ENCODE results near the gene GCSAM.

GCSAM gene

DNA sequence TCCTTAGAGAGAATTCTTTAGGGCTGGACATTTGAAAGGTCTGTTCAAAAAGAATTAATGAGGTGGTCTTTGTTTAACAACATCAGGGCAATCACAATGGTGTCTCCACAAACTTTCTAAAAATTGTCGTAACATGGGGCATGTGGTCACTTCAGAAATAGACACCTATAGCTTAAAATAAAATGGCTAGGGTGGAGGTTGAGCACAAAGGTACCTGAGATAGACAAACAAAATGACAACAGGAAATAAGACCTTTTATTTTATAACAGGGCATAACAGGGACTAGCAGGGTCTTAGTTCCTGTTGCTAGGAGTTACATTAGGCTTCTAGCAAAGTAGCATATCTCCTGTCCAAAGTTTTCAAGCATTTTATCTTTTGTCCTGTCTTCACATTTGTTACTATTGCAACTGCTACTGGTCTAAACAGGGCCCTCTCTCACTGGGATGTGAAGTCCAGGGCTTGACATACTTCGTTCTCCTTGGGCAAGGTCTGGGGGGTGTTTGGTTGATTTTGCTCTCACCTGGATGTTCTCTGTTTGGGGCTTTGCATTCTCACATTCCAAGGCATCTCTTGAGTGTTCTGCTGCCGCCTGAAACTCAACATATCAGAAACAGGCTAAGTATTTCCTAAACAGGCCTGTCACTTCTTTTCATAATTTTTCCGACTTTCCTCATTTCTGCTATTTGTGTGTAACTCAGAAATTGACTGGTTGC, 3.0 kb downstream of the GCSAM start:
- no peak for DNase-seq (ENCODE audit: low spot score)

DNA sequence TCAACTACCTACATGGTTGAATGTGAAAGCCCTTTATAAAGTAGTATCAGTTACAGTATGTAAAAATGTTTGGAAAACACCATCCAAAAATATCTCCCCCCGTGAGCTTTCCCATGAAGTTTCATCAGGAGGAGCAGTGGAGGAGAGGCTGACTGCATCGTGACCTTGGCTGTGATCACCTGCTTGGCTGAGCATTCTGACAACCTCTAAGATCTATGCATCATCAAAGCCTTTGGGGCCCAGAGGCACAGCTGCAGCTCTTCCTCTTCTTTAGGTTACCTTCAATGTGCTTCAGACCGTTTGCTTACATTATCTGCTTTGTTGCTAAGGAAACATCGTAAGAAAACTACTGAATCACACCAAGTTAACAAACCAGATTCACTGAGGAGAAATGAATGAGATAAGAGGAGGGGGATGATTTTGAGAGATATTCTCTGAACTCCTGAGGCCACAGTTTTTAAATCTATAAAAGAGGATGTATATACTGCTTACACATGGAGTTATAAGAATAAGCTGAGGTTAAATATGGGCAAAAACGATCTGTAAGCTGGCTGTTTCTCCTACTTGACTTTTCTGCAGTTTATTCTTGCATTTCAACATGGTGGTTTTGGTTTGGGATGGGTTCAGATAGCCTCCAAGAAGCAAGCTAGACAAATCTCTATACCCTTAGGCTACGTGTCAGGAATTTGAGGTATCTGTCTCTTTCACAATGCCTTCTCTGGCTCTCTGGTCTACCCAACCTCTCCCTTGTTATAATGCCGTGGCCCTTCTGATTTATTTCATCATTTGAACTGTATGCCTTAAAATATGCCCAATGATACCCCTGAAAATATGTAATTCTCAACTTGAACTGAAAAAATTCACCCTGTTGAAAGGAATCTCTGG, 4.0 kb downstream of the GCSAM start:
- peak; percentile 77 for DNase-seq (ENCODE audit: low spot score)

DNA sequence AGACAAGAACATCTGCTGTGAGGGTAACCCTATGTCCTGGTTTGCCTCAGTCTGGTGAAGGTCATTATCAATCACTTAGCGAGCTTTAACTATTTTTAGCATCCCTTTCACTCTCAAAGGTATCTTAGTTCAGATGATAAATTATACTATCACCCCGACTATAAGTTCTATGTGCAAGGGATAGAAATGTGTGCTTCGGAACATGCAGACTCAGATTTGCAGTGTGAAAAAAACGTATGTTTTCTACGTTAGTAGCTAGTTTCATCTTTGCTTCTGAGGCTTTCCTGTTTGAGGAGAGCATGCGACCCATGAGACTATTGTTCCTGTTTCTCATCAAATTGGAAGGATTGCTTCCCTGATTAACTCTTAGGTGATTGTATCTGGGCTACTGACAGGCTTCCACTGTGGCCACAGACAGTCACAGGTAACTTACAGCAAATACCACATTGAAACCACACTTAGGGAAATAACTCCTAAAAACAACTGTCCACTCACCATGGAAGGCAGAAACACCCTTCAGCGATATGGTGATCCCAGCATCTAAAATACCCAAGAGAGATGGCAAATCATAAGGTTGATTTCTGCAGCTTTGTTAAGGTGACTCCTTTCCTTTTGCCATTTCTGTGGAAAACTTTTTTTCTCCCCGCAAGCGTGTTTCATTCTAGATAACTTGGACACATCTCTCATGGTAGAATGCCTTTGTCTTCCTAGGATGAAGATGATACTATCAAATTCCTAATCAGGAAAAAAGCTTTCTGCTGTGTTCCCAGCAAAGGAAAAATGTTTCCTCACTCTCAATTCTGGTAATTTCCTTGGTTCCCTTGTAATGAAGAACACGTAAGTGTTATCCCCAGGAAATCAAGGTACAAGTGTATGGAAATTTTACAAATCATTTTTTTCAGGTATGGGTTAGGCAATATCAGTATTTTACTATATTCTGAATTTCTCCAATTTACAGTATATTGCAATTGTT, 5.2 kb downstream of the GCSAM start:
- no peak for DNase-seq (ENCODE audit: low spot score)

DNA sequence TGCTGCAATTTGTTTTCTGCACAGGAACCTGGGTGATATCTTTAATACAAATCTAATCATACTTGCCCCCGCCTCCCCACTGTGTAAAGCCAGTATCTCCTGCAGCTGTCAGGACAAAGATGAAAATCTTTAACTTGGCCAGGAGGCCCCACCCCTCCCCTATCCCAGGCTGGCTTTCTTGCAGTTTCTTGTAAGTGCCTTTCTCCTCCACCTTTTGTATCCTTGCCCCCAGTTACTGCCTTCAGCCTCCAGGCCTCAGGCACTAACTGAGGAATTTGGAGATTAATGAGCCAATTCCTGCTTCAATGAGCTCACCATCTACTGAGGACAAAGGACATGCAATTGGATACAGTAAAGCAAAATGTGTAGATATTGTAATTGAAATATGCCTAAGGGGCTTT, 6.5 kb downstream of the GCSAM start:
- DNase-seq (ENCODE audit: low spot score), result no peak

DNA sequence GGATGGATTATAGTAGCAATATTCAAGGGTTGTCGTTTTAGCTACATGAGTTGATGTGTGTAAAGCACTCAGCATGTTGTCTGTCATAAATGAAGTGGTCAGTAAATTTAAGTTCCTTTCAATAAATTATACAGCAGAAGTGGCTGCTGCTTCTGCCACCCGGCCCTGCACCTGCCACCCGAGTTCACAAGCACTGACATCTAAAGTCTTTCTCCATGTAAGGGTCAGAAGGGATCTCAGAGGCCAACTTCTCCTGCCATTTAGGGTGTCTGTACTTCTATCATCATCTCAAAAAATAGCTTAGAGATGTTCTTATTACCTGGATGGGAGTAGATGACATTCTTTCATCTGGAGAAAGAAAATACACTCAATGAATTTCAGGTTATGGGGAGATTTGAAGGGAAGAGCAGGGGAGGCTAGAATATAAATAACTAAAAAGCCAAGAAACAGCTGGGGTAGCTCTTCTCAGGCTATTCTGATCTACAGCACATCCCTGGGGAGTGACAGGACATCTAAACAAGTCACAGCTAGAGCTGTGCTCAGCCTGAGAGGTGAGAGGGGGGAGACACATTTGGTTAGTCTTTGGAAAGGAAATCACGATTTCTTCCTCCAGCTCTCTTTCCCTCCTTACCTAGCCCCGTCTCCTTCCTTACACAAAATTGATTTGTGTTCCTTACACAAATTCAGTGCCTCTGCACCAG, 8.0 kb downstream of the GCSAM start:
- DNase-seq (ENCODE audit: low spot score), result no peak

DNA sequence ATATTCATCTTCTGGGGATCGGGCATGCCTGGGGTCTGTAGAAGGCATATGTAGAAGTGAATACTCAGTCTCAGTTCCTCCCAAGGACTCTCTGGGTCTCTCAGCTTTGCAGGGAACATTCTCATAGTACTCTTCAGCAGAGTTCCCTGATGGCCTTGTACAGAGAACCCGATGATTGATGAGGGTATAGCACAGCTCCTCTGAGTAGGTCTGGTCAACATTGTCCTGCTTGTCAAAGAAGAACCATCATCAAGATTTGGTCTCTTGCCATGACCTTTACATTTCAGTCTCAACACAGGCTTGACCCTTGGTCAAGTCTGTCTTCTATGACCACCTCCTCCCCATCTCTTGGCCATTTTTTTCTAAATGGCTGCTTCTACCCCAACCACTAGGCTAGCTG, 9.5 kb downstream of the GCSAM start:
- no peak for DNase-seq (ENCODE audit: low spot score)

DNA sequence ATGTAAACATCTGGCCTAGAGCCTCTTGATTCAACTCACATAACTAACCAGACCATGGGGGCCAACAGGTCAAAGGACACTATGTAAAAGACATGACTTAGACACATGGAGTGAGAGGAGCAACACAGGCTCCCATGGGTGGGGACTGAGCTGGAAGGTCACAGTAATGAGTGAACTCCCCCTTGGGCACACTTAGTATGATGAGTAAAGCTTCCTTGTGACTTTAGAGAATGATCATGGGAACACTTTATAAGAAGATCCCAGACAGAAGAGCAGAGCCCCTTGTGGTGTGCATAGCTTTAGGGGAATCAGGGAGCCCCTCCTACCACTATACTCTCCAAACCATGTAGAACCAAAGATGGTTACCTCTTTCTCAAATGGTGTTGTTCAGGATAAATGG, 10.2 kb downstream of the GCSAM start:
- no peak for DNase-seq (ENCODE audit: low spot score)

DNA sequence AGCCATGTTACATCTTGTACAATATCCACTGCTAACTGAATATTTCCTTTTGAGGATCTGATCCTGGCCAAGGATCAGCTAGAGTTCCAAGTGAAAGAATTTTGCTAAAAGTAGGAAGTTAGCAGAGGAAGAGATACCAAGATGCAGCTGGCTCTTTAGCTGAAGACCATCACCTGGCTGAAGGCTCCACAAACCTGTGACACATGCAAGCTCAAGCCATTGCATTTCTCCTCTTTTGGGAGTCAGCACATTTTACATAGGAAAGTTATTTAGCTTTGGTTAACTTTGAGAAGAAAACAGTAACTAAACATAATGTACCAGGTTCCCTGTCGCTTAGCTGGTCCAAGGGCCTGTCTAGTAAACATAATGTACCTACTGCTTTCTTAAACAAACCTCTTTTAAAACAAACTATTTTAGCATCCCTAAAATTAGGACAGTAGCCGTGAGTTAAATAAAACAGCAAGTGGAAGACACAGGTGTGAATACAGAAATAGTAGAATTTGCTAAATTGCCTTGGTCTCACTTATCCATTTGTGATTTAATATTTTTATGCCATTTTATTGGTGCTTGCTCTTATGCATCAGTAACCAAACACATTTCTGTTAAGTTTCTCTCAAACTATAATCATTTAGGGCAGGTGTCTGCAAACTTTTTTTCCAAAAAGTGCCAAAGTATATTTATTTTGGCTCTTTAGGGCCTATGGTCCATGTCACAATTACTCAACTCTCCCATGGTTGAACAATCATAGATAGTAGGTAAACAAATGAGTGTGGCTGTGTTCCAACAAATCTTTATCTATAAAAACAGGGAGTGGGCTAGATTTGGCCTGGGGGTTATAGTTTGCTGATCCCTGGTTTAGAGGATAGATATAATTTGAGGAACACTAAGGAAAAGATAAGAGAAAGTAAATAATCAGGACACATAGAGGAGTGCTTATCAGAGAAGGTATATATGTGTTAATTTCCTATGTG, 11.2 kb downstream of the GCSAM start:
- no peak for DNase-seq (ENCODE audit: low spot score)

DNA sequence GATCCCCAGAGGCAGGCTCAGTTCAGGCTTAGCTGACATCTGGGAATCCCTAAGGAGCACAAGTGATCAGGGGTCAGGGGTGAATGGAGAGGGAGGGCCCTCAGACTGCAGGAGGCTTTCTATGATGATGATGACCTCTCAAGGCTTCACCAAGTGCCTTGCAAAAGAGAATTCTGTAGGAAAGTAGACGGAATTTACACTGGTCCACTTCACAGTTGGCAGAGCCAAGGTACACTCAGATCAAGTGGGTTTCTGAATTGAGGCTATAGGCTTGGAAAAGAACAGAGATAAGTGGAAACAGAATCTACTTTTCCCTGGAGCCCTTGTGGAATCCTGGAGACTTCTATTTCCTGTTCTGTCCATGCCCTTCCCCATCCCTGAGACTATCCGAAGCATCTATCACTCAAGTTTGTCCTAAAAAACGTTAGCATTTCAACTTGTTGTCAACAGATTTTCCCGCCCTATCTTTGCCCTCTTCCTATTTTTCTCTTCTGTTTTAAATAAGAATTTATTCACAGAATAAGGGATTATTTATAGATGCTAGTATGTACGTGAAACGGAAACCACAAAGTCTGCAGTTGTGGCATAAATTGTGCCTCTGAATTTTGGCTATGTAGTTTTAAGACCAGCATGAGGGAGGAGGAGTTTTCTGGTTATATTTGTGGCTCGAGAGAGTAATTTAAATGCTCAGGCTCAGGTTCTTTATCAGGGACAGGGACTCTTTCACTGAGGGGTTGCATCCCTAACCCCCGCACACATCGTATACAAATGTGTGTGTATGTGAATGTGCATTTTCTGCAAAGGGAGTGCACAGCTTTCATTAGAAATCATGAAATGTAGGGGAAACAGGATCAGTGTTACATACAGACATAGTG, 12.8 kb downstream of the GCSAM start:
- peak; percentile 24 for DNase-seq (ENCODE audit: low spot score)

DNA sequence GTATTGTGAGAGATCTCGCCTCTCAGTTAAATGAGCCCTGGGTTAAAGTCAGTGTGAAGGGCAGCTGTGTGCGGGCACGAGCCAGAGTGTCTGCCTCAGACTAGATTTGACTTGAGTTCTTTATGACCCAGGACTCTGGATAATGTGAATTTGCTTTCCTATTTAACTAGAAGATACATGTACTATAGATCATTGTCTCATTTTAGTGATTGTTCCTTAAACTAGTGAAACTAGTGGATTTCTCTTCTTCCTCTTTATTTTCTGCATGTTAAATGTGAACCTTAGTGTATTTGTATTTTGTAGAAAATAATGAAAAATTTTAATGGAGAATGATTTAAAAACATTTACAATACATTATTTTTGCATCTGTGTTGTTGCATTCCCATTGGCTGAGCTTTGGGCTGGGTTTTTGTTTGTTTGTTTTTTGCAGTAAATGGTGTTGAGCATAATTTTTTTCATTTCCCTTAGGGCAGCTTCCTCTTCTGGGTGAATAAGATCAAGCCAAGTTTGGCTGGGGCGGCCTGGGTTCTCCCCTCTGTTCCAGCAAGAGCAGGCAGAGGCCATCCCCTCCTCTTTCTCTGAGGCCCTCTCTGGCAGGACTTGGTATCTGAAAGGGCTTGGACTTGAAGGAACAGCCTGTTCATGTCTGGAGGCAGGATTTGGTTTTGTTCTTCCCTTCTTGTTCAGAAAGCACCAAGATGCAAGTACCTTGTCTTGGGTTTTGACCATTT, 15.0 kb downstream of the GCSAM start:
- no peak for DNase-seq (ENCODE audit: low spot score)

DNA sequence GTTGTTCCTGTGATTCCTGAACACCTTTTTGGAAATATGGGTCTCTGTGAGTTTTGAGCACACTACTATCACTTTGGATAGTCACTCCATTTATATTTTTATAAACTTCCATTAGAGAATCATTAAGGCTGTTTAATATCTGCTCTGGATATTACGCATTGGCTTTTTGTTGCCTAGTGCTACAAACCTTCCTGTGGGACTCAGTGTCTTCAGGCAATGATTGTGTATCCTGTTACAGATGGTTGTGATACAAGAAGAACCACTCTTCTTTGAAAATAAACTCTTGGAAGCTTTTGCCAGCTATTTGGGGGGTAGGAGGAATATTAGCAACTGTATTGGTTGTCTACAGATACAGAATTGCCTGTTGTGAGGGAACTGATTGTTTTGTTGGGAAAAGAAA, 15.6 kb downstream of the GCSAM start:
- no peak for DNase-seq (ENCODE audit: low spot score)

DNA sequence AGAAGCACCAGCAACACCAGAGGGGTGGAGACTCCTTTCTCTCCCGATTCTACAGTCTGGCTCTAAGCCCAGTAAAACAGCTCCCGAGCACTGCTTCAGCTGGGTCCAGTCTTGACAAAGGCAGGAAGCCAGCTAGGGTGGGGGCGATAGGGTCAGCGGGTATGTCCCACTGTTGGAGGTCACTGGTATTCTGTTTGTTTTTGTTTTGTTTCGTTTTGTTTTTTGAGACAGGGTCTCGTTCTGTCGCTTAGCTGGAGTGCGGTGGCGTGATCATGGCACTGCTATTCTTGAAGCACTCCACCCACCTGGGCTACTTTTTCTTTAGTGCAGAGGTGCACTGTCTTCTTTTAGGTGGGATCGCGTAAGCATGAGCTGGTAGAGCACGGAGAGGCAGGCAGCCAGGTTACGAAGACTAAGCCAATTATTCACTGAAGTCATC, 16.3 kb downstream of the GCSAM start:
- no peak for DNase-seq (ENCODE audit: low spot score)

DNA sequence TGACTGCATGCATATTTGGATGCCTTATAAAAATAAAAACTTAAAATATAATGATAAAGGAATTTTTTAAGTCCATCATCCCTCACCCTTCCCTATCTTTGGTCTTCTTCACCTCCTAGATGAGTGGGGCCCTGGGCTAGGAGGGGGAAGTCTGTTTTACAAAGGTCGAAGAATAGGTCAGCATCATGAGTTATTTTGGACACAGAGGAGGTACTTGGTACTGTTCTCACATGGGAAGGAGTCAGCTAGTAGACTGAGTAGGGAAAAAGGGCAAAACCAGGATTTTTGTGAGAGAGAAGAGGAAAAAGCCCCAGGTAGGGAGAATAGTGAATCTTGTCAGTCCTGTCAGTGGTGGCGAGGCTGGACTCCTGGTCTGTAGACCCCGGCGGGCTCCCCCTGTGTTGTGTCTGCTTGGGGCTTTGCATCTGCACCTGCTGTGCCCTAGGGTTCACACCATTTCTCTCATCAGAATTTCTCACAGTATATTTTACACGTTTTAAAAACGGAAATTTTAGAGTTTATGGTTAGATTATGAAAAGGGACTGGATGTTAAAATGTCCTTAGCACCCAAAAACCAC, 17.2 kb downstream of the GCSAM start:
- DNase-seq (ENCODE audit: low spot score), result no peak

DNA sequence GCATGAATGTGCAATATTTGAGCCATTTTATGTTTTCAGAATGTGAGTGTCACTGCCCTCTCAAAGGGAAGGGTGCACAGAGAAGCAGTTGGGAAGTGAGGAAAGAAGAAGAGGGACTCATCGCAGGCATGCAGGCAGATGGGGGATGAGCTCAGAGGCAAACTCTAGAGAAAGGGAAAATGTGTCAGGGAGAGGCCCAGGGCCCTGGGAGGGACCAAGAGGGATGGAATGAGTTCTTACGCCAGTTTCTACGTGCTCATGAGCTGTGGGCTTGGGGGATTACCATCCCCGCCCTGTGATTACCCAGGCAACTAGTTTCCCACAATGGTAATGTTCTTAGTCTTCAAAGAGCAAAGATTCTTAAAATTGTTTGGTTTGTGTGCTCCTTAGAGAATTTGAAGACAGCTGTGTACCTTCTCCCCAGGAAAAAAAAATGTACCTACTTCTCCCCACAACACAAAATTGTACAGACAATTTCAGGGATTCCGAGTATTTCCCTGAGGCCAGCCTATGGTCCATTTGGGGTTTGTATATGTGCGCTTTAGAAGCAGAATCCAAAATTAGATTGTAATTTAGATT, 17.8 kb downstream of the GCSAM start:
- no peak for DNase-seq (ENCODE audit: low spot score)

DNA sequence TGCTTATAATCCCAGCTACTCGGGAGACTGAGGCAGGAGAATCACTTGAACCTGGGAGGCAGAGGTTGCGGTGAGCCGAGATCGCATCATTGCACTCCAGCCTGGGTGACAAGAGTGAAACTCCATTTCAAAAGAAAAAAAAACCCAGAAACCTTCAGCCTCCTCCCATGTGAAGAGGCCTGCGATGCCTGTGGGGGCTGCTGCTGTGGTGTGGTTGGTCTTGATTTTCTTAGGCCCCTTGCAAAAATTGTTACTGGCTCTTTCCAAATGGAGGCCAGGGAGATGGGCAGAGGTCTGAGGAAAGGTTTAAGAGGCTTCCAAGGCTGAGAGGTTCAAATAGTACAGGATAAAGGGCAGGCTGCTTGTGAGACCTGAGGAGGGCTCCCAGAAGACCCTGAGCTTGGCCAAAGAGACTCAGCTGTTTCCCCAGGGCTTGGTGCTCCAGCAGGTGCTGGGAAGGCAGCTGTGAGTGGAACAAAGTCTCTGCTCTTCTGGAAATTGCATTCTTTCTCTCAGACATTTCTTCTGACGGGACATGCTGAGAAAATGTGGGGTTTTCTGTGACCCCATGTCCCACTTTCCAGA, 18.4 kb downstream of the GCSAM start:
- no peak for DNase-seq (ENCODE audit: low spot score)

DNA sequence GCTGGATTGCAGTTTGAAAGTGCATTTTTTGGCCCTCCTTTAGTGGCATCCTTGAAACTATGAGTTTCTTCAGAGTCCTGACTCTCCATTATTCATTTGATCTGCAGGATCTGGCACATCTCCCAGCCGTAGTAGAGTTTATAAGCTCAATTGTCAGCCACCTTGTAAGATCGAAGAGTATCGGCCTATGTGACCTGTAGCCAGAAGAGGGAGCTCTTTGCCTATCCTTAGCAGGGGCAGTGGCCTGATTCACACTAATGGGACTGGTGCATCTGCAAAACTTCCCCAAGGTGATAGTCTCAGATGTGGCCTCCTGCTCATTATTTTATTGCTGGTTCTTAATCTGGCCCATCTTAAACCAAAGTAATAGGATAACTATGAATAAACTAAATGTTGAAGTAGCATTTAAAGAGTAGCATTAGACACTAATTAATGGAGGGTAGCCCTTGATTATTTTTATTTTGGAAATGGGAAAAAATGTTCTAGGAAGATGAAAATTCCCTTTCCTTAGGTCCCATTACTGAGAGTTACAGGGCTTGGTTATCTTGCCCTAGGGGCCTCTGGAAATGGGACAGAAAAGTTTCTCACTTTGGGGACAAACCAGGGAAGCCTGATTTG, 21.2 kb downstream of the GCSAM start:
- DNase-seq (ENCODE audit: low spot score), result peak; percentile 80

DNA sequence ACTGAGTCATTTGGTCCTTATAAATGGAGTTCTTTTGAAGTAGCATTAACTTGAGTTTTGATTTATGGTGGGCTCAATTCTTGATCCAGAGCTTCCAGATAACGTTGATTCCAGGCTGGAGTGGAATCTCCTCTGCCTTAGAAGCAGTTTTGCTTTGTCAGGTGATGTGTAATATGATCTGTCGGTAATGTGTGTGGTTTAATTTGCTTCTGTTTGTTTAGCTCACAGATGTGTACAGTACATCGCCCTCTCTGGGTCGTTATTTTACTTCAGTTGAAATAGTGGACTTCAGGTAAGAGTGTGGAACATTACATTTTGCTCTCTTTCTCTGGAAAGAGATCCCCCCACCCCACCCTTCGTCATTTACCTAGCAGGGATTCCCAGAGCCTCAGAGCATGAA, 23.7 kb downstream of the GCSAM start:
- no peak for DNase-seq (ENCODE audit: low spot score)
